Spleen (tissue), 7 donors: ENCODE data around the gene SLC7A10.

ENCODE experiments used
- CTCF ChIP-seq, 11 experiments: fragments of 200-600 bp in 7 of 11; fragments of 450-650 bp in 4 of 11; sonication (generic) in 4 of 11; IDR thresholded peaks in 8 of 11; conservative IDR thresholded peaks in 3 of 11; 1 replicate in 7 of 11; 2 replicates in 4 of 11; pipeline versions ENCODE4 v1.4.0 to v1.8.0; 2016 to 2021; ENCODE audit warnings: antibody characterized with exemption in 11 of 11, inconsistent platforms in 4 of 11, mild to moderate bottlenecking in 1 of 11
- POLR2A ChIP-seq, 3 donors: fragments of 450-650 bp; IDR thresholded peaks; one replicate each; pipeline ENCODE4 v1.5.1; 2017; ENCODE audit warnings: antibody characterized with exemption in 3 of 3, mild to moderate bottlenecking in 1 of 3
- donor health status: DM: no; HTN: no; CAD: no; lungs with moderate emphysema.
- donor health status: DM: no; HTN: no; CAD: no.
- donor health status: DM: no; HTN: no; CAD: no.

- TF ChIP-seq CTCF (IDR thresholded peaks at IDR 0.05 in 8 of 11, conservative IDR thresholded peaks at IDR 0.05 in 3 of 11) (no peak), POLR2A (IDR thresholded peaks at IDR 0.05) (no peak)
Observed at GRCh38 chr19:33231511-33231910, 5.9 kb upstream of the SLC7A10 start.
